ENCODE results near the gene GEMIN7.

DNA sequence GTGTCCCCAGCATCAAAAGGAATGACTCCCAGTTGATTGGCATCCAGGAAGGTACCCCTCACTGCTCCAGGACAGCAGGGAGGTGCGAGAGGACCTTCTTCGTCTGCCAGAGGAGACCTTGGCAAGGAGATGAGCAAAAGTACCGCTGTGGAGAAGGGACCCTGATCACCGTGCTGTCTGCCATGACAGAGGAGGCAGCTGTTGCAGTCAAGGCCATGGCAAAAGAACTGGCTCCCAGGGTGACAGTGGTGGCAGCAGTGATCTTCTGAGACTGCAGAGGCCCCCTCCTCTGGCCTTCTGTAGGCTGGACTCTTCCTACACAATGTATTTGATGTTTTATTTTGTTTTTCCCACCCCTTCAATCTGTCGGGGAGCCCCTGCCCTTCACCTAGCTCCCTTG lies 49.7 kb downstream of the GEMIN7 start:
- TF ChIP-seq POLR2A (IDR thresholded peaks at IDR 0.05) = no peak
- TF ChIP-seq, protein P1, sequence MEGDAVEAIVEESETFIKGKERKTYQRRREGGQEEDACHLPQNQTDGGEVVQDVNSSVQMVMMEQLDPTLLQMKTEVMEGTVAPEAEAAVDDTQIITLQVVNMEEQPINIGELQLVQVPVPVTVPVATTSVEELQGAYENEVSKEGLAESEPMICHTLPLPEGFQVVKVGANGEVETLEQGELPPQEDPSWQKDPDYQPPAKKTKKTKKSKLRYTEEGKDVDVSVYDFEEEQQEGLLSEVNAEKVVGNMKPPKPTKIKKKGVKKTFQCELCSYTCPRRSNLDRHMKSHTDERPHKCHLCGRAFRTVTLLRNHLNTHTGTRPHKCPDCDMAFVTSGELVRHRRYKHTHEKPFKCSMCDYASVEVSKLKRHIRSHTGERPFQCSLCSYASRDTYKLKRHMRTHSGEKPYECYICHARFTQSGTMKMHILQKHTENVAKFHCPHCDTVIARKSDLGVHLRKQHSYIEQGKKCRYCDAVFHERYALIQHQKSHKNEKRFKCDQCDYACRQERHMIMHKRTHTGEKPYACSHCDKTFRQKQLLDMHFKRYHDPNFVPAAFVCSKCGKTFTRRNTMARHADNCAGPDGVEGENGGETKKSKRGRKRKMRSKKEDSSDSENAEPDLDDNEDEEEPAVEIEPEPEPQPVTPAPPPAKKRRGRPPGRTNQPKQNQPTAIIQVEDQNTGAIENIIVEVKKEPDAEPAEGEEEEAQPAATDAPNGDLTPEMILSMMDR (IDR thresholded peaks at IDR 0.05) = no peak

All from adrenal gland (tissue), 5 donors.